ENCODE results near the gene MATCAP1. TPM values are rescaled to one million over a fixed set of nuclear protein-coding genes. Genes with fewer than 3 reads are reported as not detected.

MATCAP1 gene
- total and polyA plus RNA-seq, 2 of the 13 experiments (the other 11 are each of a cell fraction or from before 2014, with no cell fraction given) = 11.2 to 24.5 TPM

DNA sequence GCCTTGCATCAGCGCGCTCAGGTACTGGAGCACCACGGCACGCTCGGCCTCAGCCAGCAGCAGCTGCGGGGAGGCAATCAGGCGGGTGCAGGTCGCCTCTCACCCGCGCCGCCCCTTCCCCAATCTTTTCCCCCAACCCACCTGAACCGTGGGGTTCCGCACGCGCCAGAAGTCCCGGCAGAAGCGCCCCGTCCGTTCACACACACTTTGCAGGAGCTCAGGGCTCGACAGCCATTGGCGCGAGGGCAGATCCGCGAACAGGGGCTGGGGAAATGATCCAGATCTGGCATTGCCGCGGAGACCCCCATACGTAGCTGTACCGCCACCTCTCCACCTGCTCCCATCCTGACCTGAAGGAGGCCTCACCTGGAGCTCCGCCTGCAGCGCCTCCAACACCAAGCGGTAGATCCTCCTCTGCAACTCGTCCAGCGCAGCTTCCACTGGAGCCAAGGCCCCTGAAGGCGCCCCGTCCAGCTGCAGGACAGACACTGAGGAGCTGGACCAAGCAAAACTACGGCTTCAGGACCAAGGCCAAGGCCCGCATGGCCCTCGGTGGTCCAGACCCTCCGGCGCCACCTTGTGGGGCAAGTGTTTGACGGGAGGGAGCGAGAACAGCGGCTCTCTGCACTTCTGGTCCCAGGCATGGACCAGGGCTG lies 1.4 kb upstream of the MATCAP1 start (continued):
- TF ChIP-seq, protein P1, sequence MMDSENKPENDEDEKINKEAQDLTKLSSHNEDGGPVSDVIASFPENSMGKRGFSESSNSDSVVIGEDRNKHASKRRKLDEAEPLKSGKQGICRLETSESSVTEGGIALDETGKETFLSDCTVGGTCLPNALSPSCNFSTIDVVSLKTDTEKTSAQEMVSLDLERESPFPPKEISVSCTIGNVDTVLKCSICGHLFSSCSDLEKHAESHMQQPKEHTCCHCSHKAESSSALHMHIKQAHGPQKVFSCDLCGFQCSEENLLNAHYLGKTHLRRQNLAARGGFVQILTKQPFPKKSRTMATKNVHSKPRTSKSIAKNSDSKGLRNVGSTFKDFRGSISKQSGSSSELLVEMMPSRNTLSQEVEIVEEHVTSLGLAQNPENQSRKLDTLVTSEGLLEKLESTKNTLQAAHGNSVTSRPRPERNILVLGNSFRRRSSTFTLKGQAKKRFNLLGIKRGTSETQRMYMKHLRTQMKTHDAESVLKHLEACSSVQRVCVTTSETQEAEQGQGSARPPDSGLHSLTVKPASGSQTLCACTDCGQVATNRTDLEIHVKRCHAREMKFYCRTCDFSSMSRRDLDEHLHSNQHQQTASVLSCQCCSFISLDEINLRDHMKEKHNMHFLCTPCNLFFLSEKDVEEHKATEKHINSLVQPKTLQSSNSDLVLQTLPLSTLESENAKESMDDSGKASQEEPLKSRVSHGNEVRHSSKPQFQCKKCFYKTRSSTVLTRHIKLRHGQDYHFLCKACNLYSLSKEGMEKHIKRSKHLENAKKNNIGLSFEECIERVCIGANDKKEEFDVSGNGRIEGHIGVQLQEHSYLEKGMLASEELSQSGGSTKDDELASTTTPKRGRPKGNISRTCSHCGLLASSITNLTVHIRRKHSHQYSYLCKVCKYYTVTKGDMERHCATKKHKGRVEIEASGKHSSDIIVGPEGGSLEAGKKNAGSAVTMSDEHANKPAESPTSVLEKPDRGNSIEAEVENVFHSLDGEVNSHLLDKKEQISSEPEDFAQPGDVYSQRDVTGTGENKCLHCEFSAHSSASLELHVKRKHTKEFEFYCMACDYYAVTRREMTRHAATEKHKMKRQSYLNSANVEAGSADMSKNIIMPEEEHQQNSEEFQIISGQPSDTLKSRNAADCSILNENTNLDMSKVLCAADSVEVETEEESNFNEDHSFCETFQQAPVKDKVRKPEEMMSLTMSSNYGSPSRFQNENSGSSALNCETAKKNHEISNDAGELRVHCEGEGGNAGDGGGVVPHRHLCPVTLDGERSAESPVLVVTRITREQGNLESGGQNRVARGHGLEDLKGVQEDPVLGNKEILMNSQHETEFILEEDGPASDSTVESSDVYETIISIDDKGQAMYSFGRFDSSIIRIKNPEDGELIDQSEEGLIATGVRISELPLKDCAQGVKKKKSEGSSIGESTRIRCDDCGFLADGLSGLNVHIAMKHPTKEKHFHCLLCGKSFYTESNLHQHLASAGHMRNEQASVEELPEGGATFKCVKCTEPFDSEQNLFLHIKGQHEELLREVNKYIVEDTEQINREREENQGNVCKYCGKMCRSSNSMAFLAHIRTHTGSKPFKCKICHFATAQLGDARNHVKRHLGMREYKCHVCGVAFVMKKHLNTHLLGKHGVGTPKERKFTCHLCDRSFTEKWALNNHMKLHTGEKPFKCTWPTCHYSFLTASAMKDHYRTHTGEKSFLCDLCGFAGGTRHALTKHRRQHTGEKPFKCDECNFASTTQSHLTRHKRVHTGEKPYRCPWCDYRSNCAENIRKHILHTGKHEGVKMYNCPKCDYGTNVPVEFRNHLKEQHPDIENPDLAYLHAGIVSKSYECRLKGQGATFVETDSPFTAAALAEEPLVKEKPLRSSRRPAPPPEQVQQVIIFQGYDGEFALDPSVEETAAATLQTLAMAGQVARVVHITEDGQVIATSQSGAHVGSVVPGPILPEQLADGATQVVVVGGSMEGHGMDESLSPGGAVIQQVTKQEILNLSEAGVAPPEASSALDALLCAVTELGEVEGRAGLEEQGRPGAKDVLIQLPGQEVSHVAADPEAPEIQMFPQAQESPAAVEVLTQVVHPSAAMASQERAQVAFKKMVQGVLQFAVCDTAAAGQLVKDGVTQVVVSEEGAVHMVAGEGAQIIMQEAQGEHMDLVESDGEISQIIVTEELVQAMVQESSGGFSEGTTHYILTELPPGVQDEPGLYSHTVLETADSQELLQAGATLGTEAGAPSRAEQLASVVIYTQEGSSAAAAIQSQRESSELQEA (CRISPR knock-in tag; IDR thresholded peaks at IDR 0.05; ENCODE audit: not compliant biosample characterization) = peak; percentile 45
- peak; percentile 25; the same call in 1 of the 2 replicates for TF ChIP-seq ZNF460 (CRISPR knock-in tag; IDR thresholded peaks at IDR 0.05; ENCODE audit: borderline replicate concordance)
- TF ChIP-seq ATF6 (CRISPR knock-in tag; conservative IDR thresholded peaks at IDR 0.05) = peak; percentile 96; the same call in 1 of the 2 replicates
- TF ChIP-seq, protein P2, sequence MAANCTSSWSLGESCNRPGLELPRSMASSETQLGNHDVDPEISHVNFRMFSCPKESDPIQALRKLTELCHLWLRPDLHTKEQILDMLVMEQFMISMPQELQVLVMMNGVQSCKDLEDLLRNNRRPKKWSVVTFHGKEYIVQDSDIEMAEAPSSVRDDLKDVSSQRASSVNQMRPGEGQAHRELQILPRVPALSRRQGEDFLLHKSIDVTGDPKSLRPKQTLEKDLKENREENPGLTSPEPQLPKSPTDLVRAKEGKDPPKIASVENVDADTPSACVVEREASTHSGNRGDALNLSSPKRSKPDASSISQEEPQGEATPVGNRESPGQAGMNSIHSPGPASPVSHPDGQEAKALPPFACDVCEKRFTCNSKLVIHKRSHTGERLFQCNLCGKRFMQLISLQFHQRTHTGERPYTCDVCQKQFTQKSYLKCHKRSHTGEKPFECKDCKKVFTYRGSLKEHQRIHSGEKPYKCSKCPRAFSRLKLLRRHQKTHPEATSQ (CRISPR knock-in tag; IDR thresholded peaks at IDR 0.05; ENCODE audit: borderline replicate concordance) = no peak
- TF ChIP-seq NFATC3 (CRISPR knock-in tag; IDR thresholded peaks at IDR 0.05) = no peak
- TF ChIP-seq, protein P3, sequence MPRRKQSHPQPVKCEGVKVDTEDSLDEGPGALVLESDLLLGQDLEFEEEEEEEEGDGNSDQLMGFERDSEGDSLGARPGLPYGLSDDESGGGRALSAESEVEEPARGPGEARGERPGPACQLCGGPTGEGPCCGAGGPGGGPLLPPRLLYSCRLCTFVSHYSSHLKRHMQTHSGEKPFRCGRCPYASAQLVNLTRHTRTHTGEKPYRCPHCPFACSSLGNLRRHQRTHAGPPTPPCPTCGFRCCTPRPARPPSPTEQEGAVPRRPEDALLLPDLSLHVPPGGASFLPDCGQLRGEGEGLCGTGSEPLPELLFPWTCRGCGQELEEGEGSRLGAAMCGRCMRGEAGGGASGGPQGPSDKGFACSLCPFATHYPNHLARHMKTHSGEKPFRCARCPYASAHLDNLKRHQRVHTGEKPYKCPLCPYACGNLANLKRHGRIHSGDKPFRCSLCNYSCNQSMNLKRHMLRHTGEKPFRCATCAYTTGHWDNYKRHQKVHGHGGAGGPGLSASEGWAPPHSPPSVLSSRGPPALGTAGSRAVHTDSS (CRISPR knock-in tag; conservative IDR thresholded peaks at IDR 0.05) = 0 out of 2 replicates have a peak, but pooled peaks have one; percentile 72
- no peak for TF ChIP-seq ZFAT (CRISPR knock-in tag; conservative IDR thresholded peaks at IDR 0.05)
- TF ChIP-seq, protein P4, sequence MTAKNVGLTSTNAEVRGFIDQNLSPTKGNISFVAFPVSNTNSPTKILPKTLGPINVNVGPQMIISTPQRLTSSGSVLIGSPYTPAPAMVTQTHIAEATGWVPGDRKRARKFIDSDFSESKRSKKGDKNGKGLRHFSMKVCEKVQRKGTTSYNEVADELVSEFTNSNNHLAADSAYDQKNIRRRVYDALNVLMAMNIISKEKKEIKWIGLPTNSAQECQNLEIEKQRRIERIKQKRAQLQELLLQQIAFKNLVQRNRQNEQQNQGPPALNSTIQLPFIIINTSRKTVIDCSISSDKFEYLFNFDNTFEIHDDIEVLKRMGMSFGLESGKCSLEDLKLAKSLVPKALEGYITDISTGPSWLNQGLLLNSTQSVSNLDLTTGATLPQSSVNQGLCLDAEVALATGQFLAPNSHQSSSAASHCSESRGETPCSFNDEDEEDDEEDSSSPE (CRISPR knock-in tag; IDR thresholded peaks at IDR 0.05) = peak; percentile 63; the same call in 1 of the 2 replicates
- TF ChIP-seq ELF4 (CRISPR knock-in tag; IDR thresholded peaks at IDR 0.05; ENCODE audit: borderline replicate concordance) = no peak

All from HepG2 (cell line).